ENCODE results near the gene PPIP5K2. TPM values are rescaled to one million over a fixed set of nuclear protein-coding genes. Genes with fewer than 3 reads are reported as not detected.
"Not testable (repeated sequence)": the region's sequence is repeated elsewhere in the genome, so short reads cannot be mapped to it uniquely, and the experiment has no call there.

PPIP5K2 gene
- total and polyA plus RNA-seq, 2 donors (not counting 3 experiments of a cell fraction or from before 2014, with no cell fraction given) = 20.8 to 69.4 TPM

GRCh38 chr5:103139264-103139865 lies 19.3 kb downstream of the PPIP5K2 start:
- no peaks in the 10 kb centered on the region for H3K79me2 ChIP-seq (ENCODE audit: control insufficient read depth, insufficient read depth, low read length)
- BruUV-seq (replicated peaks) = no TSS peak
- CTCF ChIA-PET = interaction anchor here (0.6 to 3.1 kb wide), 29 partner anchors 9 to 603 kb away, joined by 3 to 29 read pairs (median 4); partner anchors contain the start of genes GIN1 and PPIP5K2
- H3K9me1 ChIP-seq (replicated peaks; ENCODE audit: control insufficient read depth, extremely low read depth, insufficient read depth, low read length) = no peaks in the 10 kb centered on the region
- no peak for TF ChIP-seq JUN (IDR thresholded peaks at IDR 0.05; ENCODE audit: borderline replicate concordance, insufficient read depth, insufficient read length, low read depth)
- TF ChIP-seq FOS (IDR thresholded peaks at IDR 0.05; ENCODE audit: borderline replicate concordance, insufficient read depth, low read length) = no peak
- TF ChIP-seq, protein P1, sequence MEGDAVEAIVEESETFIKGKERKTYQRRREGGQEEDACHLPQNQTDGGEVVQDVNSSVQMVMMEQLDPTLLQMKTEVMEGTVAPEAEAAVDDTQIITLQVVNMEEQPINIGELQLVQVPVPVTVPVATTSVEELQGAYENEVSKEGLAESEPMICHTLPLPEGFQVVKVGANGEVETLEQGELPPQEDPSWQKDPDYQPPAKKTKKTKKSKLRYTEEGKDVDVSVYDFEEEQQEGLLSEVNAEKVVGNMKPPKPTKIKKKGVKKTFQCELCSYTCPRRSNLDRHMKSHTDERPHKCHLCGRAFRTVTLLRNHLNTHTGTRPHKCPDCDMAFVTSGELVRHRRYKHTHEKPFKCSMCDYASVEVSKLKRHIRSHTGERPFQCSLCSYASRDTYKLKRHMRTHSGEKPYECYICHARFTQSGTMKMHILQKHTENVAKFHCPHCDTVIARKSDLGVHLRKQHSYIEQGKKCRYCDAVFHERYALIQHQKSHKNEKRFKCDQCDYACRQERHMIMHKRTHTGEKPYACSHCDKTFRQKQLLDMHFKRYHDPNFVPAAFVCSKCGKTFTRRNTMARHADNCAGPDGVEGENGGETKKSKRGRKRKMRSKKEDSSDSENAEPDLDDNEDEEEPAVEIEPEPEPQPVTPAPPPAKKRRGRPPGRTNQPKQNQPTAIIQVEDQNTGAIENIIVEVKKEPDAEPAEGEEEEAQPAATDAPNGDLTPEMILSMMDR (IDR thresholded peaks at IDR 0.05; ENCODE audit: extremely low read depth in 1 of 2, insufficient read depth in 1 of 2, low read depth in 1 of 2, low read length in 2 of 2) = peak; percentile 82 to 89
- TF ChIP-seq POLR2A (IDR thresholded peaks at IDR 0.05; ENCODE audit: low read depth, low read length) = no peak
- TF ChIP-seq GATA2 (IDR thresholded peaks at IDR 0.05; ENCODE audit: insufficient read depth, insufficient read length, low read depth, low read length) = no peak
- TF ChIP-seq MYC (IDR thresholded peaks at IDR 0.05; ENCODE audit: low read depth, low read length) = no peak
- TF ChIP-seq POLR2AphosphoS5 (IDR thresholded peaks at IDR 0.05; ENCODE audit: insufficient read depth, low read depth, low read length) = no peak
- TF ChIP-seq MAX (IDR thresholded peaks at IDR 0.05; ENCODE audit: insufficient read depth, insufficient read length) = no peak
- intact Hi-C loops (cut with micrococcal nuclease) (loop anchor here (1.0 to 5.0 kb wide), 7 partner anchors 85 to 602 kb away; no protein-coding TSS in a partner anchor), dilution Hi-C loops (cut with MboI; ENCODE audit: extremely low pct_ligation_motif_present, low sequenced_read_pairs) (no loop called here)
- H3K9me3 ChIP-seq (replicated peaks; ENCODE audit: control insufficient read depth, insufficient read depth, low read length) = no peaks in the 10 kb centered on the region
- FAIRE-seq = peak; percentile 77
- no peak overlapping the region for H3K27ac ChIP-seq (ENCODE audit: insufficient read depth, low read depth, low read length)
- H3K4me1 ChIP-seq (ENCODE audit: control insufficient read depth, extremely low read depth, insufficient read depth, low read length) = no peaks in the 10 kb centered on the region
- H2AFZ ChIP-seq (ENCODE audit: low read depth, low read length) = no peak overlapping the region
- peak; percentile 69 for DNase-seq (ENCODE audit: low read depth, low spot score)
- H4K20me1 ChIP-seq (replicated peaks; ENCODE audit: control insufficient read depth, extremely low read depth, insufficient read depth, low read length) = no peaks in the 10 kb centered on the region
- H3K36me3 ChIP-seq (ENCODE audit: control insufficient read depth in 2 of 2, extremely low read depth in 1 of 2, insufficient read depth in 2 of 2, low read length in 2 of 2) = peaks cover 0 to 8% of the 10 kb centered on the region in 2 experiments
- H3K4me3 ChIP-seq (replicated peaks in 1 of 3; ENCODE audit: insufficient read depth in 1 of 3, low read depth in 1 of 3, low read length in 3 of 3) = no peak overlapping the region
- no peak overlapping the region for H3K4me2 ChIP-seq (ENCODE audit: insufficient read depth, low read length)
- H3K9ac ChIP-seq (replicated peaks; ENCODE audit: extremely low read depth, insufficient read depth, low read length) = no peak overlapping the region
- POLR2A ChIA-PET = no interaction called here
- H3K27me3 ChIP-seq (ENCODE audit: control insufficient read depth in 2 of 2, insufficient read depth in 2 of 2, low read length in 2 of 2) = no peaks in the 10 kb centered on the region

DNA sequence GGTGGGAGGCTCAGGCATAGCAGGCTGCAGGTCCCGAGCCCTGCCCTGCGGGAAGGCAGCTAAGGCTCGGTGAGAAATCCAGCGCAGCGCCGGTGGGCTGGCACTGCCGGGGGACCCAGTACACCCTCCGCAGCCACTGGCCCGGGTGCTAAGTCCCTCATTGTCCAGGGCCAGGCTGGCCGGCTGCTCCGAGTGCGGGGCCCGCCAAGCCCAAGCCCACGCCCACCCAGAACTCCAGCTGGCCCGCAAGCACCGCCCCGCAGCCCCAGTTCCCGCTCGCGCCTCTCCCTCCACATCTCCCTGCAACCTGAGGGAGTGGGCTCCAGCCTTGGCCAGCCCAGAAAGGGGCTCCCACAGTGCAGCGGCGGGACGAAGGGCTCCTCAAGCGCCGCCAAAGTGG lies 22.0 kb downstream of the PPIP5K2 start:
- H3K4me3 ChIP-seq (replicated peaks in 1 of 3; ENCODE audit: insufficient read depth in 1 of 3, low read depth in 1 of 3, low read length in 3 of 3); H3K27me3 ChIP-seq (ENCODE audit: control insufficient read depth in 2 of 2, insufficient read depth in 2 of 2, low read length in 2 of 2); dilution Hi-C loops (cut with MboI; ENCODE audit: extremely low pct_ligation_motif_present, low sequenced_read_pairs); H2AFZ ChIP-seq (ENCODE audit: low read depth, low read length); H3K9me3 ChIP-seq (replicated peaks; ENCODE audit: control insufficient read depth, insufficient read depth, low read length); FAIRE-seq; H3K9me1 ChIP-seq (replicated peaks; ENCODE audit: control insufficient read depth, extremely low read depth, insufficient read depth, low read length); H4K20me1 ChIP-seq (replicated peaks; ENCODE audit: control insufficient read depth, extremely low read depth, insufficient read depth, low read length); intact Hi-C loops (cut with micrococcal nuclease); H3K9ac ChIP-seq (replicated peaks; ENCODE audit: extremely low read depth, insufficient read depth, low read length); H3K4me1 ChIP-seq (ENCODE audit: control insufficient read depth, extremely low read depth, insufficient read depth, low read length); H3K79me2 ChIP-seq (ENCODE audit: control insufficient read depth, insufficient read depth, low read length); H3K4me2 ChIP-seq (ENCODE audit: insufficient read depth, low read length); BruUV-seq (replicated peaks); H3K27ac ChIP-seq (ENCODE audit: insufficient read depth, low read depth, low read length); DNase-seq (ENCODE audit: low read depth, low spot score); POLR2A ChIA-PET; H3K36me3 ChIP-seq (ENCODE audit: control insufficient read depth in 2 of 2, extremely low read depth in 1 of 2, insufficient read depth in 2 of 2, low read length in 2 of 2): not testable (repeated sequence)
- CTCF ChIA-PET = interaction anchor here (1.4 kb wide), 1 partner anchor 82 kb away, joined by 3 read pairs; no protein-coding TSS in a partner anchor
